Esophagus (tissue), 2 donors: ENCODE results near the gene METTL5. TPM values are rescaled to one million over a fixed set of nuclear protein-coding genes. Genes with fewer than 3 reads are reported as not detected.
"Not testable (repeated sequence)": the region's sequence is repeated elsewhere in the genome, so short reads cannot be mapped to it uniquely, and the experiment has no call there.

Experiments used
- H3K27ac ChIP-seq, 2 donors: one replicate each; pipeline ENCODE4 v1.5.1; 2013; ENCODE audit warnings: low read depth in 2 of 2, mild to moderate bottlenecking in 2 of 2, inconsistent platforms in 1 of 2, low read length in 1 of 2, moderate library complexity in 1 of 2
- H3K27me3 ChIP-seq, 2 donors: one replicate each; pipeline ENCODE4 v1.6.1; 2013; ENCODE audit warnings: low read length in 2 of 2, control low read depth in 1 of 2, mild to moderate bottlenecking in 1 of 2; ENCODE audit not compliant: insufficient read depth in 2 of 2, control insufficient read depth in 1 of 2
- H3K36me3 ChIP-seq, 2 donors: one replicate each; pipeline ENCODE4 v1.6.1; 2013; ENCODE audit warnings: low read length in 1 of 2; ENCODE audit not compliant: control insufficient read depth in 2 of 2, insufficient read depth in 2 of 2
- H3K4me1 ChIP-seq, 2 donors: one replicate each; pipeline ENCODE4 v1.6.1; 2013; ENCODE audit warnings: low read length in 1 of 2; ENCODE audit not compliant: control insufficient read depth in 2 of 2, insufficient read depth in 2 of 2
- H3K4me3 ChIP-seq, 2 donors: one replicate each; pipeline ENCODE4 v1.5.1; 2013; ENCODE audit warnings: low read length in 2 of 2, mild to moderate bottlenecking in 2 of 2, low read depth in 1 of 2, moderate library complexity in 1 of 2
- H3K9me3 ChIP-seq, 2 donors: one replicate each; pipeline ENCODE4 v1.6.1; 2013; ENCODE audit warnings: mild to moderate bottlenecking in 2 of 2, low read depth in 1 of 2, low read length in 1 of 2, moderate library complexity in 1 of 2; ENCODE audit not compliant: control insufficient read depth in 2 of 2, insufficient read depth in 1 of 2
- WGBS, 2 donors: extraction: QIAGEN DNeasy Blood & Tissue Kit; methylation state at CpG; one replicate each; pipeline ENCODE4 v1.1.7; 2013; 5-methylcytosine and 5-hydroxymethylcytosine counted together
- polyA plus RNA-seq, 2 donors: library from polyadenylated mRNA; stranded (reverse); fragments of 200-250 nt; gene quantifications; one replicate each; pipeline ENCODE4 v1.2.3, GENCODE V29; 2013
- donor health status: healthy with polysubstance abuse.
- donor health status: Bipolar disorder and iron deficiency.

The METTL5 gene
- polyA plus RNA-seq, 2 donors, result 40.6 to 45.2 TPM

- not testable (repeated sequence) for H3K4me1 ChIP-seq, H3K4me3 ChIP-seq, H3K27me3 ChIP-seq, H3K9me3 ChIP-seq, H3K27ac ChIP-seq, H3K36me3 ChIP-seq
- 96% methylated on average over 37 to 40 of the region's 42 CpGs for WGBS, 2 donors
Observed at GRCh38 chr2:169855281-169856258, 30.9 kb upstream of the METTL5 start.

GRCh38 chr2:169853041-169853668, 28.4 kb upstream of the METTL5 start:
- H3K4me3 ChIP-seq, result no peak overlapping the region
- H3K36me3 ChIP-seq, result no peaks in the 10 kb centered on the region
- H3K27ac ChIP-seq, result no peak overlapping the region
- no peaks in the 10 kb centered on the region for H3K27me3 ChIP-seq
- WGBS, 2 donors, result 87 to 89% methylated on average over 4 of the region's 4 CpGs
- no peaks in the 10 kb centered on the region for H3K4me1 ChIP-seq
- no peaks in the 10 kb centered on the region for H3K9me3 ChIP-seq

DNA sequence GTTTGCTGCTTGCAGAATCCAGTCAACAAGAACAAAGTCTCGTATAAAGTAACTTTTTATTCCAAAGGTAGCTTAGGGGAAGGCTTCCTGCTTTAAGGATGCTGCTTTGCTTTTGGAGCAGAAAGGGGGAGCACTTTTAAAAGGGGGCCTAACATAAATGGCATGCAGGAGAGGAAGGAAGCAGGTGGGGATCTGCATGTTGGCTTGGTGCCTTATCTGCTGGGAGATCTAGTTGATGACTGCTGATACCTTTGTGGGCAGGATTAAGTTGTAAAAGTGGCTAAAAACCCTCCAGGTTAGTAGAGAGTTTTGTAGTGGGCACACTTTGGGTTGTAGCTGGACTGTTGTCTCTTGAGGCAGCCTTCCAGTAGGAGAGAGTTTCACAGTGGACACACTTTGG, 25.0 kb upstream of the METTL5 start:
- WGBS, 2 donors, result 93 to 100% methylated on average over 1 of the region's 1 CpG
- Histone ChIP-seq H3K9me3 (no peaks in the 10 kb centered on the region), H3K36me3 (no peaks in the 10 kb centered on the region)

DNA sequence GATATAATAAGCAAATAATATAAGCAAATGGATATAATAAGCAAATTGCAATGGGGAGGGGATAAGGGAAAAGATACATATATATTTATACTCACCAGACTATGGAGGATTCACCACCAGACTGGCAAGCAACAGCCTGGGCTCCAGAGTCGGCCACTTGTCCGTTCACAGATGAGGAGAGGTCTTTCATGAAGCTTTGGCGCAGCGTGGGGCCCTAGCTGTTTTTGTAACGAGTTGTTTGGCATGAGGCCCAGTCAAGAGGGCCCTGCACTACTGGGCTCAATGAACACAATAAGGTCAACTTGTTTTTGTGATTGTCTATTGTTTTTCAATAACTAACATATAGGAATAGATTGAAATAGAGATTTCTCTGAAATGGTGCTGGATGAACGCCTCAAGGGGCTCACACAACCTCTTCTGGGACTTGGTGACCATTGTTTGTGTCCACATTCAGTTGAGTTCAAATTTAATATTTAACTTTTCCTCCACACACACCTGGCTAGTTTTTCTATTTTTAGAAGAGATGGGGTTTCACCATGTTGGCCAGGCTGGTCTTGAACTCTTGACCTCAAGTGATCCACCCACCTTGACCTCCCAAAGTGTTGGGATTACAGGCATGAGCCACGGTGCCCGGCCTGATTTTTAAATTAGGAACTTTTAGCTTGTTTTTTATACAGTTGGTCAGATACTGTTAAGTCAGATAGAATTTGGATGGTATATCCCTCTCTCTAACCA, 24.4 kb upstream of the METTL5 start:
- not testable (repeated sequence) for H3K4me3 ChIP-seq, H3K36me3 ChIP-seq, H3K27ac ChIP-seq, H3K4me1 ChIP-seq, H3K27me3 ChIP-seq, H3K9me3 ChIP-seq
- 79 to 88% methylated on average over 8 of the region's 8 CpGs for WGBS, 2 donors

More for the DNA sequence above, 25.0 kb upstream of the METTL5 start:
- H3K4me3 ChIP-seq, result no peak overlapping the region
- no peaks in the 10 kb centered on the region for H3K27me3 ChIP-seq
- H3K4me1 ChIP-seq, result no peaks in the 10 kb centered on the region
- no peak overlapping the region for H3K27ac ChIP-seq

GRCh38 chr2:169845016-169845415, 20.3 kb upstream of the METTL5 start:
- H3K4me1 ChIP-seq, result peaks cover 5 to 6% of the 10 kb centered on the region in 2 donors
- 90 to 92% methylated on average over 2 of the region's 2 CpGs for WGBS, 2 donors
- no peaks in the 10 kb centered on the region for H3K36me3 ChIP-seq
- no peaks in the 10 kb centered on the region for H3K27me3 ChIP-seq
- no peak overlapping the region for H3K27ac ChIP-seq
- H3K4me3 ChIP-seq, result no peak overlapping the region
- H3K9me3 ChIP-seq, result no peaks in the 10 kb centered on the region

DNA sequence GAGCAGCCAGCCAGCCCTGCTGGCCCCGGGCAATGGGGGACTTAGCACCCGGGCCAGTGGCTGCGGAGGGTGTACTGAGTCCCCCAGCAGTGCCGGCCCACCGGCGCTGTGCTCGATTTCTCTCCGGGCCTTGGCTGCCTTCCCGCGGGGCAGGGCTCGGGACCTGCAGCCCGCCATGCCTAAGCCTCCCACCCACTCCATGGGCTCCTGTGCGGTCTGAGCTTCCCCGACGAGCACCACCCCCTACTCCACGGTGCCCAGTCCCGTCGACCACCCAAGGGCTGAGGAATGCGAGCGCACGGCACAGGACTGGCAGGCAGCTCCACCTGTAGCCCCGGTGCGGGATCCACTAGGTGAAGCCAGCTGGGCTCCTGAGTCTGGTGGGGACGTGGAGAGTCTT, 16.9 kb upstream of the METTL5 start:
- not testable (repeated sequence) for H3K4me1 ChIP-seq, H3K4me3 ChIP-seq, H3K9me3 ChIP-seq, H3K36me3 ChIP-seq, H3K27ac ChIP-seq, H3K27me3 ChIP-seq
- WGBS, 2 donors, result 96 to 99% methylated on average over 12 to 21 of the region's 24 CpGs

DNA sequence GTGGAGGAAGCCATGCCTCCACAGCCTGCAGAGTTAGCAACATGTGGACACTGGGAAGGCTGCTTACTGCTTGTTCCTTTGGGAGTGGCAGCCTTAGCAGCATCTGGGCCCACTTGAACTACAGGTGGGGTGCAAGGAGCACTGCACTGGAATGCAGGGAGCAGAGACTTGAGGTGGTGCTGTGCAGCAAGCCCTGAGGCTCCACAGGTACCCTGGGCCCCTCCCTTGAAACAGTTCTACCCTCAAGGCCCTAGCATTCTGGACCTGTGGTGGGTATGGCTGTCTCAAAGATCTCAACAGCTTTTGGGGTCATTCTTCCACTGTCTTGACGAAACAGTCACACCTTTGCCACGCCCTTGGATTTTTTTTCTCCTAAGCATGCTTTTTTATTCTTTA, 16.0 kb upstream of the METTL5 start:
- no peaks in the 10 kb centered on the region for H3K36me3 ChIP-seq
- no peaks in the 10 kb centered on the region for H3K9me3 ChIP-seq
- H3K27ac ChIP-seq, result no peak overlapping the region
- H3K4me1 ChIP-seq, result peaks cover 5 to 6% of the 10 kb centered on the region in 2 donors
- 83 to 91% methylated on average over 2 of the region's 2 CpGs for WGBS, 2 donors
- no peak overlapping the region for H3K4me3 ChIP-seq
- no peaks in the 10 kb centered on the region for H3K27me3 ChIP-seq

DNA sequence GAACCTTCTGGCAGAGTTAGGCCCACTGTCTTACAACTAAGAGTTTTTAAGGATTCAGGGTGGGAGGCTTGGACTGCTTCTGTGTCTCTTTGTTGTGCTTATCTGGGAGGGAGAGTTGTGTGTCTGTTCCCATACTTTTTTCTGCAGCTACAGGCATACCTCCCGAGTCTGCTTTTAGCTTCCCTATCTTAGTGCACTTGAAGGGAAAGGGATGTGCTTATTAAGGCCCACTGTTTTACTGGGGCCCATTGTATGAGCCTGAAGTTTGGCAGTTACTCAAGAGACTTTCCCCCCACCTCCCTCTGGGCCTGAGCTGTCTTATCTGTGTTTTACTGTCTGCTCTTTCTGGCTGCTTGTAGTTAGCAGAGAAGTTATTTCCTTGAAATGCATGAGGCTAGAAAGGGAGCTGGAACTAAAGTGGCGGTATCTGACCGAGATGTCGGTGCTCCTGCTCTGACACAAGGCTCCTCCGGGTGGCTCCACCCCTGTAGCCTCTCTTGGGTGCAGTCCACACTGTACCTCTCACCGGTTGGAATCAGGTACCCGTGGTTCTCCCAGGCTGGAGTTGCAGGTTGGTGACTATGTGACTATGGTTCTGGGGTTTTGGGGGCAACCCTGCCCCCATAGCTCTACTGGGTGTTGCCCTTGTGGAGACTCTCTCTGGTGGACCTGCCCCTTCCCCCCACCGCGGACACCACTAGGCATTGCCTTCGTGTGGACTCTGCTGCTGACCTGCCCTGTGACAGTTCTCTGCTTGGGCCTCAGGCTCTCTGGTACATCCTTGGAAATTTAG, 15.4 kb upstream of the METTL5 start:
- no peaks in the 10 kb centered on the region for H3K9me3 ChIP-seq
- H3K4me3 ChIP-seq, result no peak overlapping the region
- no peak overlapping the region for H3K27ac ChIP-seq
- WGBS, 2 donors, result 71 to 85% methylated on average over 10 of the region's 10 CpGs
- peaks cover 5 to 6% of the 10 kb centered on the region in 2 donors for H3K4me1 ChIP-seq
- no peaks in the 10 kb centered on the region for H3K36me3 ChIP-seq
- H3K27me3 ChIP-seq, result no peaks in the 10 kb centered on the region
